NB4 (cell line): ENCODE measurements around the gene TMEM204.

Source experiments
- POLR2A ChIP-seq: IDR thresholded peaks from 2 replicates; pipeline ENCODE4 v1.6.1; 2011; ENCODE audit warnings: mild to moderate bottlenecking; ENCODE audit not compliant: insufficient read length; ENCODE audit errors: extremely low read depth
- TF ChIP-seq, protein P1 (sequence below): IDR thresholded peaks from one replicate; pipeline ENCODE4 v1.5.1; 2012; ENCODE audit warnings: low read depth, low read length

DNA sequence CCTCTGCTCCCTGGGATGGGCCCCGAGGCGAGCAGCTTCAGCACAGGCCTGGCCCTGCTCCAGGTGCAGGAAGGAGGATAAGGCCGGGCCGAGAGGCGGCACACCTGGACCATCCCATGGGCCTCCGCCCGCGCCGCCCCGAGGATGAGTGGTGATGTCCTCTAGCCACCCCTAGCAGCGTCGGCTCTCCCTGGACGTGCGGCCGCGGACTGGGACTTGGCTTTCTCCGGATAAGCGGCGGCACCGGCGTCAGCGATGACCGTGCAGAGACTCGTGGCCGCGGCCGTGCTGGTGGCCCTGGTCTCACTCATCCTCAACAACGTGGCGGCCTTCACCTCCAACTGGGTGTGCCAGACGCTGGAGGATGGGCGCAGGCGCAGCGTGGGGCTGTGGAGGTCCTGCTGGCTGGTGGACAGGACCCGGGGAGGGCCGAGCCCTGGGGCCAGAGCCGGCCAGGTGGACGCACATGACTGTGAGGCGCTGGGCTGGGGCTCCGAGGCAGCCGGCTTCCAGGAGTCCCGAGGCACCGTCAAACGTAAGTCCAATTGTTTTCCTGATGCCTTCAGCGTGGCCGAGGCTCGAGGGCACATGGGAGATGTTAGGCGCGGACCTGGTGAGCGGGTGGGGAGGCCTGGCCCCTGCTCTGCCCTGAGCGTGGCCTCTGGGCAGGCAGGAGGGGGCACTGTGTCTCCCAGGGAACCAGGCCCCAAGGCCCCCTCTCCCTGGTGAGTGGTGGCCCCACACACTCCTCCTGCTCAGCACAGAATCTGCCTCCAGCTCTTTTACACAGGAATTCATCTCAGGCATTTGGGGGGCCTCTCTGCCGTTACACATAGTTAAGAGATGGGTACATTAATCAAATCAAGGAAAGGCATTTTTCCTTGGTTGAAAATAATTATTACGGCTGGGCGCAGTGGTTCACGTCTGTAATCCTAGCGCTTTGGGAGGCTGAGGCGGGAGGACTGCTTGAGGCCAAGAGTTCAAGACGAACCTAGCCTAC is 855 bp downstream of the TMEM204 start:
- TF ChIP-seq, protein P1, sequence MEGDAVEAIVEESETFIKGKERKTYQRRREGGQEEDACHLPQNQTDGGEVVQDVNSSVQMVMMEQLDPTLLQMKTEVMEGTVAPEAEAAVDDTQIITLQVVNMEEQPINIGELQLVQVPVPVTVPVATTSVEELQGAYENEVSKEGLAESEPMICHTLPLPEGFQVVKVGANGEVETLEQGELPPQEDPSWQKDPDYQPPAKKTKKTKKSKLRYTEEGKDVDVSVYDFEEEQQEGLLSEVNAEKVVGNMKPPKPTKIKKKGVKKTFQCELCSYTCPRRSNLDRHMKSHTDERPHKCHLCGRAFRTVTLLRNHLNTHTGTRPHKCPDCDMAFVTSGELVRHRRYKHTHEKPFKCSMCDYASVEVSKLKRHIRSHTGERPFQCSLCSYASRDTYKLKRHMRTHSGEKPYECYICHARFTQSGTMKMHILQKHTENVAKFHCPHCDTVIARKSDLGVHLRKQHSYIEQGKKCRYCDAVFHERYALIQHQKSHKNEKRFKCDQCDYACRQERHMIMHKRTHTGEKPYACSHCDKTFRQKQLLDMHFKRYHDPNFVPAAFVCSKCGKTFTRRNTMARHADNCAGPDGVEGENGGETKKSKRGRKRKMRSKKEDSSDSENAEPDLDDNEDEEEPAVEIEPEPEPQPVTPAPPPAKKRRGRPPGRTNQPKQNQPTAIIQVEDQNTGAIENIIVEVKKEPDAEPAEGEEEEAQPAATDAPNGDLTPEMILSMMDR: no peak
- no peak for TF ChIP-seq POLR2A
